Tibial nerve (tissue), 4 donors: ENCODE results near the gene FIBCD1. TPM values are rescaled to one million over a fixed set of nuclear protein-coding genes. Genes with fewer than 3 reads are reported as not detected.

Source experiments
- DNase-seq, 2 donors: peaks; one replicate each; pipeline ENCODE4 v3.0.0-alpha.2; 2019; ENCODE audit warnings: low spot score in 2 of 2
- H3K27ac ChIP-seq, 4 donors: fragments of 200-600 bp; sonication (generic) in 3 of 4; one replicate each; pipeline ENCODE4 v1.5.1; 2017 to 2019; ENCODE audit warnings: mild to moderate bottlenecking in 1 of 4
- H3K27me3 ChIP-seq, 2 donors: fragments of 200-600 bp; sonication (generic) in 1 of 2; one replicate each; pipeline versions ENCODE4 v1.5.1 to v1.6.0; 2017 to 2019
- H3K36me3 ChIP-seq, 3 donors: fragments of 200-600 bp; sonication (generic); one replicate each; pipeline ENCODE4 v1.5.1; 2018 to 2019
- H3K4me1 ChIP-seq, 4 donors: fragments of 200-600 bp; sonication (generic) in 3 of 4; one replicate each; pipeline ENCODE4 v1.5.1; 2017 to 2019
- H3K4me3 ChIP-seq, 4 donors: fragments of 200-600 bp; sonication (generic) in 3 of 4; one replicate each; pipeline ENCODE4 v1.5.1; 2017 to 2019; ENCODE audit warnings: mild to moderate bottlenecking in 1 of 4, moderate library complexity in 1 of 4
- H3K9me3 ChIP-seq, 4 donors: fragments of 200-600 bp; sonication (generic) in 3 of 4; one replicate each; pipeline ENCODE4 v1.5.1; 2017 to 2019
- EP300 ChIP-seq, 2 donors: sonication (generic); formaldehyde crosslinking; IDR thresholded peaks; one replicate each; pipeline ENCODE4 v1.6.1; 2017; ENCODE audit warnings: antibody characterized with exemption in 2 of 2, mild to moderate bottlenecking in 1 of 2
- POLR2A ChIP-seq, 2 donors: fragments of 450-650 bp; IDR thresholded peaks; one replicate each; pipeline ENCODE4 v1.6.1; 2017; ENCODE audit warnings: antibody characterized with exemption in 2 of 2, mild to moderate bottlenecking in 2 of 2, moderate library complexity in 2 of 2
- WGBS, 2 donors: methylation state at CpG; one replicate each; pipeline ENCODE4 v1.1.5; 2018; 5-methylcytosine and 5-hydroxymethylcytosine counted together
- total RNA-seq, 4 donors: library from RNA; depleted of rRNA; stranded (reverse); fragments of >200 nt; gene quantifications; one replicate each; pipeline ENCODE4 v1.1.0, GENCODE V29; 2016
- TF ChIP-seq, protein P1 (sequence below), 5 experiments: fragments of 200-600 bp in 3 of 5; fragments of 450-650 bp in 2 of 5; sonication (generic) in 3 of 5; IDR thresholded peaks; one replicate each; pipeline ENCODE4 v1.5.1; 2016 to 2019; ENCODE audit warnings: antibody characterized with exemption in 5 of 5, mild to moderate bottlenecking in 3 of 5, moderate library complexity in 2 of 5

Gene FIBCD1
- total RNA-seq, 4 donors from 2014 or later, result not detected

- Histone ChIP-seq H3K36me3 (no peaks in the 10 kb centered on the region), H3K4me3 (no peak overlapping the region), H3K27me3 (peaks cover 0 to 59% of the 10 kb centered on the region in 2 donors), H3K9me3 (no peaks in the 10 kb centered on the region), H3K4me1 (no peaks in the 10 kb centered on the region), H3K27ac (no peak overlapping the region)
- 68 to 76% methylated on average over 19 to 21 of the region's 21 CpGs for WGBS, 2 donors
- no peak for DNase-seq
- no peak for TF ChIP-seq EP300 (IDR thresholded peaks at IDR 0.05)
- no peak for TF ChIP-seq POLR2A (IDR thresholded peaks at IDR 0.05)
- TF ChIP-seq, protein P1, sequence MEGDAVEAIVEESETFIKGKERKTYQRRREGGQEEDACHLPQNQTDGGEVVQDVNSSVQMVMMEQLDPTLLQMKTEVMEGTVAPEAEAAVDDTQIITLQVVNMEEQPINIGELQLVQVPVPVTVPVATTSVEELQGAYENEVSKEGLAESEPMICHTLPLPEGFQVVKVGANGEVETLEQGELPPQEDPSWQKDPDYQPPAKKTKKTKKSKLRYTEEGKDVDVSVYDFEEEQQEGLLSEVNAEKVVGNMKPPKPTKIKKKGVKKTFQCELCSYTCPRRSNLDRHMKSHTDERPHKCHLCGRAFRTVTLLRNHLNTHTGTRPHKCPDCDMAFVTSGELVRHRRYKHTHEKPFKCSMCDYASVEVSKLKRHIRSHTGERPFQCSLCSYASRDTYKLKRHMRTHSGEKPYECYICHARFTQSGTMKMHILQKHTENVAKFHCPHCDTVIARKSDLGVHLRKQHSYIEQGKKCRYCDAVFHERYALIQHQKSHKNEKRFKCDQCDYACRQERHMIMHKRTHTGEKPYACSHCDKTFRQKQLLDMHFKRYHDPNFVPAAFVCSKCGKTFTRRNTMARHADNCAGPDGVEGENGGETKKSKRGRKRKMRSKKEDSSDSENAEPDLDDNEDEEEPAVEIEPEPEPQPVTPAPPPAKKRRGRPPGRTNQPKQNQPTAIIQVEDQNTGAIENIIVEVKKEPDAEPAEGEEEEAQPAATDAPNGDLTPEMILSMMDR (IDR thresholded peaks at IDR 0.05), result no peak
These were observed 32.2 kb downstream of the FIBCD1 start for GRCh38 chr9:130906735-130907416.

DNA sequence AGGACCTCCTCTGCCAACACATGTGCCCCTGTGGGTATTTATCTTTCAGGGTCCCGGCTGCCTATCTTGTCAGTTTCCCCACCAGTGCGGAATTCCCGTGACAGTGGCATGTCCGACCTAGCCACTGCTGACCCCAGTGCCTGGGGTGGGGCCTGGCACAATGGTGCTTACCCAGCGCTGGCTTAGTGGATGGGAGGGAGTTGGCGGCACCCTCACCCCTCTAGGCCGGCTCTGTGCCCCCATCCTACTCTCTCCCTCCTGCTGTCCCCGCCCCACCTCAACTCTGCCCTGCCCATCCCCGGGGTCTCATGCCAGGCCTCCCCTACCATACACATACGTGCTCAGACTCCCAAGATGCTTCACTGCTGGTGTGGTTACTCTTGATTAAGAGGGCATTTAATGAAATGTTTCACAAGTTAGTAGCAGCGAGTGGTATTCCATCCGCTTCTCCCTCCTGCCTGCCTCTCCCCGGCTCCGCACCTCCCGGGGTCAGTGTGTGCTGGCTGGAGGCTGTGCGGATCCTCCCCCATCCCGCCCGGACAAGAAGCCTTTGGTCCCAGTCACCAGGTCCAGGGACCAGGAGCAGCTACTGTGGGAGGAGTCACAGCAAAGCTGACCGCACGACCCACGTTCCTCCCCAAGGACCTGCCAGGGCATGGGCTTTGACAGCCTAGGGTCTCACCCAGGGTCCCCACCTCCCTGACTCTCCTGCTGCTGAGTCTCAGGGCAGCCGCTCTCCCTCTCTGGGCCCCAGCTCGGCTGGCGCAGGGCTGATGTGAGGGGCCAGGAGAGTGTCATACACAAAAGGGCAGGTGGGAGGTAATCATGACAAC is 32.9 kb downstream of the FIBCD1 start:
- Histone ChIP-seq H3K4me1 (no peaks in the 10 kb centered on the region), H3K27me3 (peaks cover 0 to 59% of the 10 kb centered on the region in 2 donors), H3K4me3 (no peak overlapping the region), H3K36me3 (no peaks in the 10 kb centered on the region), H3K27ac (no peak overlapping the region), H3K9me3 (no peaks in the 10 kb centered on the region)
- TF ChIP-seq, protein P1 (IDR thresholded peaks at IDR 0.05), result no peak
- no peak for TF ChIP-seq EP300 (IDR thresholded peaks at IDR 0.05)
- no peak for TF ChIP-seq POLR2A (IDR thresholded peaks at IDR 0.05)
- no peak for DNase-seq
- WGBS, 2 donors, result 69 to 71% methylated on average over 16 to 24 of the region's 24 CpGs

GRCh38 chr9:130905125-130905901 is 33.7 kb downstream of the FIBCD1 start:
- Histone ChIP-seq H3K4me1 (no peaks in the 10 kb centered on the region), H3K4me3 (no peak overlapping the region), H3K27ac (no peak overlapping the region), H3K27me3 (peaks cover 0 to 64% of the 10 kb centered on the region in 2 donors), H3K36me3 (no peaks in the 10 kb centered on the region), H3K9me3 (no peaks in the 10 kb centered on the region)
- WGBS, 2 donors, result 88 to 90% methylated on average over 24 of the region's 24 CpGs
- no peak for DNase-seq
- TF ChIP-seq, protein P1 (IDR thresholded peaks at IDR 0.05), result no peak
- no peak for TF ChIP-seq POLR2A (IDR thresholded peaks at IDR 0.05)
- TF ChIP-seq EP300 (IDR thresholded peaks at IDR 0.05), result no peak

- DNase-seq, result no peak
- TF ChIP-seq, protein P1 (IDR thresholded peaks at IDR 0.05), result no peak
- no peak for TF ChIP-seq POLR2A (IDR thresholded peaks at IDR 0.05)
- TF ChIP-seq EP300 (IDR thresholded peaks at IDR 0.05), result no peak
- WGBS, 2 donors, result 83% methylated on average over 40 to 48 of the region's 48 CpGs
- H3K9me3 ChIP-seq, result no peaks in the 10 kb centered on the region
- no peaks in the 10 kb centered on the region for H3K36me3 ChIP-seq
- H3K27ac ChIP-seq, result no peak overlapping the region
- H3K27me3 ChIP-seq, result peaks cover 0 to 74% of the 10 kb centered on the region in 2 donors
- no peak overlapping the region for H3K4me3 ChIP-seq
- H3K4me1 ChIP-seq, result no peaks in the 10 kb centered on the region
These were observed 34.7 kb downstream of the FIBCD1 start for GRCh38 chr9:130904070-130905044.
